Suppressor macrophage (primary cell): ENCODE results near the gene AMY2A.
"Not testable (repeated sequence)": the region's sequence is repeated elsewhere in the genome, so short reads cannot be mapped to it uniquely, and the experiment has no call there.

Source experiments
- DNase-seq, 4 experiments: peaks; one replicate each; pipeline ENCODE4 v3.0.0-alpha.2; 2020 to 2022
- total RNA-seq, 17 experiments: gene quantifications; one replicate each; lab custom pipeline; 2026; ENCODE audit warnings: mixed read lengths in 6 of 17, inconsistent platforms in 3 of 17; lab: John Stamatoyannopoulos, UW

AMY2A gene
- total RNA-seq: 0 to 0.05 (median 0) reads per million in 17 experiments

- not testable (repeated sequence) for DNase-seq
Observed at GRCh38 chr1:103616994-103617477, at the start of gene AMY2A. Gene AMY2A (plus strand): TSS chr1:103617427. CDS start chr1:103617441, 14 bp downstream.

GRCh38 chr1:103569493-103569892 lies 47.7 kb upstream of the AMY2A start:
- DNase-seq: no peak

GRCh38 chr1:103571289-103571688 lies 45.9 kb upstream of the AMY2A start, which contains the start of gene AMY2B:
Gene AMY2B (plus strand): TSS chr1:103571589. CDS start chr1:103571603, 14 bp downstream.
- DNase-seq: not testable (repeated sequence)

GRCh38 chr1:103576065-103576464 lies 41.2 kb upstream of the AMY2A start:
- no peak for DNase-seq

GRCh38 chr1:103576784-103577183 lies 40.4 kb upstream of the AMY2A start:
- DNase-seq: not testable (repeated sequence)

- no peak for DNase-seq
Observed at GRCh38 chr1:103582464-103582863, 34.8 kb upstream of the AMY2A start.

- DNase-seq: no peak
Observed at GRCh38 chr1:103583887-103584286, 33.3 kb upstream of the AMY2A start.

- DNase-seq: no peak
Observed at GRCh38 chr1:103584537-103584936, 32.7 kb upstream of the AMY2A start.

GRCh38 chr1:103602740-103603139 lies 14.5 kb upstream of the AMY2A start:
- DNase-seq: not testable (repeated sequence)

GRCh38 chr1:103616362-103616761 lies 865 bp upstream of the AMY2A start:
- no peak for DNase-seq

GRCh38 chr1:103627436-103627835 lies 10.2 kb downstream of the AMY2A start:
- not testable (repeated sequence) for DNase-seq

- not testable (repeated sequence) for DNase-seq
Observed at GRCh38 chr1:103641194-103641593, 24.0 kb downstream of the AMY2A start.

- DNase-seq: not testable (repeated sequence)
Observed at GRCh38 chr1:103643908-103644307, 26.7 kb downstream of the AMY2A start.

- DNase-seq: not testable (repeated sequence)
Observed at GRCh38 chr1:103650305-103650704, 33.1 kb downstream of the AMY2A start.

GRCh38 chr1:103650889-103651288 lies 33.7 kb downstream of the AMY2A start:
- DNase-seq: not testable (repeated sequence)

GRCh38 chr1:103654133-103654532 lies 36.9 kb downstream of the AMY2A start:
- DNase-seq: not testable (repeated sequence)

GRCh38 chr1:103655460-103655859 lies 38.2 kb downstream of the AMY2A start, which contains the start of gene AMY1A:
Gene AMY1A (plus strand): TSS chr1:103655760. CDS start chr1:103656331, 571 bp downstream.
- DNase-seq: not testable (repeated sequence)
